ENCODE results near the gene CTBP2. TPM values are rescaled to one million over a fixed set of nuclear protein-coding genes. Genes with fewer than 3 reads are reported as not detected.

The CTBP2 gene
- total RNA-seq, 1 experiment from 2014 or later = 212 TPM

DNA sequence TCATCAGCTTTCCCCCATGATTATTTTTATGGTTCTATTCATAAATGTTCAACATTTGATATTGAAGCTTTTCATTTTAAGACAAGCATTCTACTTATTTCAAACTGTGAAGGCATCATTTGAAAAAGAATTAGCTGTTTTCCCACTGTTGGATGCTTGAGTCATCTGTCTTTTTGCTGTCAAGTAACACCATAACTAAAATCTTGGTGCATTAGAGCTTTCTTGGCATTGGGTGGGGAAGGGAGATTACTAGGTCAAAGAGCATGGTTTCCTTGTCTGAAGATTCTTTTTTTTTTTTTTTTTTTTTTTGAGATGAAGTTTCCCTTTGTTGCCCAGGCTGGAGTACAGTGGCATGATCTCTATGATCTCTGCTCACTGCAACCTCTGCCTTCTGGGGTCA lies 68.5 kb downstream of the CTBP2 start:
- H3K4me3 Mint-ChIP-seq = no peak overlapping the region
- no peak overlapping the region for H2BK20ac ChIP-seq (ENCODE audit: low read depth, low read length, poor library complexity, severe bottlenecking)
- no peak overlapping the region for H3K9ac ChIP-seq (ENCODE audit: extremely low read depth, insufficient read length, low read length)
- H3K23me2 ChIP-seq (ENCODE audit: insufficient read length, low read depth, low read length, poor library complexity, severe bottlenecking) = no peaks in the 10 kb centered on the region
- peaks cover 71% of the 10 kb centered on the region; the same call in 1 of the 2 replicates for H3K79me2 ChIP-seq (ENCODE audit: insufficient read depth, low read length)
- peaks cover 65 to 69% of the 10 kb centered on the region in 2 experiments for H3K4me1 Mint-ChIP-seq
- H2BK15ac ChIP-seq (ENCODE audit: low read depth, low read length) = no peak overlapping the region
- no peaks in the 10 kb centered on the region for H3K27me3 Mint-ChIP-seq (ENCODE audit: low read depth)
- no peak overlapping the region for H3K27ac Mint-ChIP-seq
- TF ChIP-seq, protein P1, sequence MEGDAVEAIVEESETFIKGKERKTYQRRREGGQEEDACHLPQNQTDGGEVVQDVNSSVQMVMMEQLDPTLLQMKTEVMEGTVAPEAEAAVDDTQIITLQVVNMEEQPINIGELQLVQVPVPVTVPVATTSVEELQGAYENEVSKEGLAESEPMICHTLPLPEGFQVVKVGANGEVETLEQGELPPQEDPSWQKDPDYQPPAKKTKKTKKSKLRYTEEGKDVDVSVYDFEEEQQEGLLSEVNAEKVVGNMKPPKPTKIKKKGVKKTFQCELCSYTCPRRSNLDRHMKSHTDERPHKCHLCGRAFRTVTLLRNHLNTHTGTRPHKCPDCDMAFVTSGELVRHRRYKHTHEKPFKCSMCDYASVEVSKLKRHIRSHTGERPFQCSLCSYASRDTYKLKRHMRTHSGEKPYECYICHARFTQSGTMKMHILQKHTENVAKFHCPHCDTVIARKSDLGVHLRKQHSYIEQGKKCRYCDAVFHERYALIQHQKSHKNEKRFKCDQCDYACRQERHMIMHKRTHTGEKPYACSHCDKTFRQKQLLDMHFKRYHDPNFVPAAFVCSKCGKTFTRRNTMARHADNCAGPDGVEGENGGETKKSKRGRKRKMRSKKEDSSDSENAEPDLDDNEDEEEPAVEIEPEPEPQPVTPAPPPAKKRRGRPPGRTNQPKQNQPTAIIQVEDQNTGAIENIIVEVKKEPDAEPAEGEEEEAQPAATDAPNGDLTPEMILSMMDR (conservative IDR thresholded peaks at IDR 0.05) = no peak
- H3K79me1 ChIP-seq (ENCODE audit: insufficient read depth, low read depth, low read length, poor library complexity, severe bottlenecking) = peaks cover 8% of the 10 kb centered on the region
- H3K9me3 Mint-ChIP-seq = no peaks in the 10 kb centered on the region
- H3K9me3 ChIP-seq (ENCODE audit: control insufficient read depth, low read depth, low read length) = no peaks in the 10 kb centered on the region
- H2BK5ac ChIP-seq (ENCODE audit: insufficient read length, low read length) = no peak overlapping the region
- H3K56ac ChIP-seq (ENCODE audit: insufficient read length, low read depth, low read length) = no peak overlapping the region
- no peak overlapping the region for H3K14ac ChIP-seq (ENCODE audit: insufficient read depth, low read length)
- H3K4me1 ChIP-seq (ENCODE audit: insufficient read depth, low read length) = peaks cover 7% of the 10 kb centered on the region; the same call in 1 of the 2 replicates
- no peak overlapping the region for H3K27ac ChIP-seq (ENCODE audit: insufficient read length, low read depth, low read length)
- H3K27me3 ChIP-seq (ENCODE audit: insufficient read depth, low read length) = no peaks in the 10 kb centered on the region
- peaks cover 4% of the 10 kb centered on the region for H4K20me1 ChIP-seq (ENCODE audit: control insufficient read depth, insufficient read depth, insufficient read length)
- H2AFZ ChIP-seq (ENCODE audit: low read length) = no peak overlapping the region
- no peak overlapping the region for H4K8ac ChIP-seq (replicated peaks; ENCODE audit: insufficient read length, low read depth, low read length)
- H3K18ac ChIP-seq (ENCODE audit: insufficient read length, low read depth, low read length) = no peak overlapping the region
- no peak overlapping the region for H3K4ac ChIP-seq (ENCODE audit: low read depth, low read length)
- H2BK12ac ChIP-seq (ENCODE audit: insufficient read length, low read depth, low read length) = no peak overlapping the region
- no peak overlapping the region for H3T11ph ChIP-seq (ENCODE audit: low read length)
- H3K4me2 ChIP-seq (ENCODE audit: insufficient read depth, insufficient read length, low read length) = no peak overlapping the region
- H4K91ac ChIP-seq (ENCODE audit: insufficient read length, low read depth, low read length) = no peak overlapping the region
- no peak overlapping the region for H2AK5ac ChIP-seq (ENCODE audit: insufficient read length, low read length)
- no peak for DNase-seq
- peaks cover 37 to 63% (median 54%) of the 10 kb centered on the region in 3 experiments; a peak in 6 of 7 replicates for H3K36me3 Mint-ChIP-seq (ENCODE audit: insufficient read depth in 1 of 3, low read depth in 3 of 3)
- no peak overlapping the region for H4K5ac ChIP-seq (ENCODE audit: insufficient read length, low read depth, low read length)
- no peak overlapping the region for H2BK120ac ChIP-seq (ENCODE audit: low read depth, low read length, poor library complexity, severe bottlenecking)
- no peak overlapping the region for H3K23ac ChIP-seq (ENCODE audit: insufficient read length, low read depth, low read length)
